IPS-18a (cell line): ENCODE results near the gene RAPGEF3.

Source experiments
- H3K27ac ChIP-seq: one replicate; pipeline ENCODE4 v1.5.1; 2013; ENCODE audit warnings: low read length
- H3K27me3 ChIP-seq: one replicate; pipeline ENCODE4 v1.6.1; 2013; ENCODE audit warnings: mild to moderate bottlenecking, low read length; ENCODE audit not compliant: control insufficient read depth, insufficient read depth
- H3K36me3 ChIP-seq: one replicate; pipeline ENCODE4 v1.6.1; 2013; ENCODE audit warnings: low read depth, low read length; ENCODE audit not compliant: control insufficient read depth
- H3K4me1 ChIP-seq: one replicate; pipeline ENCODE4 v1.6.1; 2013; ENCODE audit warnings: low read depth, low read length; ENCODE audit not compliant: control insufficient read depth
- H3K4me3 ChIP-seq: one replicate; pipeline ENCODE4 v1.5.1; 2013; ENCODE audit warnings: low read length
- H3K9ac ChIP-seq: one replicate; pipeline ENCODE4 v1.6.1; 2013; ENCODE audit warnings: mild to moderate bottlenecking, low read length, moderate library complexity
- H3K9me3 ChIP-seq: one replicate; pipeline ENCODE4 v1.6.1; 2013; ENCODE audit warnings: low read depth, low read length; ENCODE audit not compliant: control insufficient read depth

RAPGEF3 gene

DNA sequence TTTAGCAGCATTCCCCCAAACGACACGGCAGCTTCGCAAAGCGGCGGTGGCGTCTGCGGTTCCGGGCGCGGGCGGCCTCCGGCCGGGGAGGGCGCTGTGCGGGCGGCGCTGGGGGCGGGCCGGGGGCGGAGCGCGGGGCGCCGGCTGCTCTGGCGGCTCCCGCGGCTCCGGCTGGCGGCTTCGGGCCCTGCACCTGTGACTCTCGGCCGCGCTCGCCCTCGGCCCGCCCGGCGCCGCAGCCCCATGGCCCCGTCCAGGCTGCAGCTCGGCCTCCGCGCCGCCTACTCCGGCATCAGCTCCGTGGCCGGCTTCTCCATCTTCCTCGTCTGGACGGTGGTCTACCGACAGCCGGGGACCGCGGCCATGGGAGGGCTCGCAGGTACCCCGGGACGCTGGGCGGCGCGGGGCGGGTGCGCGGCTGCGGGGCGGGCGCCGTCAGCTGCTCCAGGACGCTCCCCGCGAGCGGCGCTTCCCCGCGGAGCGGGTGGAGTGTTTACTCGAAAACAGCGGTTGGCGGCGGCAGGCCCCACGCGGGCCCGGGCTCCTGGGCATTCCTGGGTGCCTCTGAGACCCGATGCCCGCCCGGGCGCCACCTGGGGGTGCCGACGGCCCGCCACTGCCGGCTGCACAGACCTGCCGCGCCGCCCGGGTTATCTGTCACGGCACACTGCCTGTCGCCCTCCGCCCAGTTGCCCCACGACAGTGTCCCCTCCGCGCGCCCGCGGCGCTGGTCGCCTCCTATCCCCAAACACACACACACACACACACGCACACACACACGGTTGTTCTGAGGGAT is 14.6 kb upstream of the RAPGEF3 start, which contains the start of gene SLC48A1:
TSS of gene SLC48A1 (plus strand) at position 177 of the 796 bp plus-strand sequence. CDS start at position 244, 67 bp downstream.
- Histone ChIP-seq H3K27ac (no peak within 1 kb of the TSS), H3K27me3 (peaks cover 16% of the 10 kb centered on the region), H3K9ac (no peak within 1 kb of the TSS), H3K4me3 (peak within 1 kb of the TSS; percentile 55), H3K9me3 (no peaks in the 10 kb centered on the region), H3K4me1 (peaks cover 13% of the 10 kb centered on the region), H3K36me3 (no peaks in the 10 kb centered on the region)

DNA sequence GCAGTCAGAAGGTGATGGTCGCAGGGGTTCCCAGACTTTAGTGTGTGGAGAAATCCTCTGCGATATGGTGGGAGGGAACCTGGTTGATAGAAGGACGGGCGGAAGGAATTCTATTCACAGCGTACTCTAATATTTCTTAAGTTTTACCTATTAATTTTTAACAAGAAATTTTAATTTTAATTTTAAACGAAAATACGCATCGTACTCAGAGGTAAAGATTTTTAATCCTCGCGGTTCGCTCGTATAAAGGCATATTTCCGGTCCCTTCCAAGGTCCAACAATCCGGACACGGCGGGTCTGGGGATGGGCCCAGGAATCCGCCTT is 14.0 kb upstream of the RAPGEF3 start:
- Histone ChIP-seq H3K4me3 (peak overlapping the region; percentile 14), H3K9me3 (no peaks in the 10 kb centered on the region), H3K9ac (no peak overlapping the region), H3K36me3 (no peaks in the 10 kb centered on the region), H3K27me3 (peaks cover 16% of the 10 kb centered on the region), H3K27ac (no peak overlapping the region), H3K4me1 (peaks cover 8% of the 10 kb centered on the region)

DNA sequence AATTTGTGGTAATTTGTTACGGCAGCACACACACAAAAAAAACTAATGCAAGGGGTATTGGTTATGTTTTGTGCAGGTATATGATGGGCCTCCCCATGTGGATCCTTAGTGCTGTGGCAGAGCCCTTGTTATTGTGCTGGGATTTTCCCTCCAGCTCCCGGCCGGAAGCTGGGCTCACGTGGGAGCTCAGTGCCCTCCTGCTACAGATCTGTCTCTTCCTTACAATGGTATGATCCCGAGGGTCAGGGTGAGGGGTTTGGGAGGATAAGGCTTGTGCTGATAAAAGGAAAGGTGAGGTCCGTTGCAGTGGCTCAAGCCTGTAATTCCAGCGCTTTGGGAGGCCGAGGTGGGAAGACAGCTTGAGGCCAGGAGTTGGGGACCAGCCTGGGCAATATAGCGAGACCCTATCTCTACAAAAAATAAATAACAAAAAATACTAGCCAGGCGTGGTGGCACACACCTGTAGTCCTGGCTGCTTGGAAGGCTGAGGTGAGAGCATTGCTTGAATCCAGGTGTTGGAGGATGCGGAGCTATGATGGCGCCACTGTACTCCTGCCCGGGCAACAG is 13.5 kb upstream of the RAPGEF3 start:
- Histone ChIP-seq H3K4me3 (peak overlapping the region; percentile 14), H3K27ac (no peak overlapping the region), H3K9ac (no peak overlapping the region), H3K4me1 (peaks cover 7% of the 10 kb centered on the region), H3K36me3 (no peaks in the 10 kb centered on the region), H3K27me3 (peaks cover 16% of the 10 kb centered on the region), H3K9me3 (no peaks in the 10 kb centered on the region)

DNA sequence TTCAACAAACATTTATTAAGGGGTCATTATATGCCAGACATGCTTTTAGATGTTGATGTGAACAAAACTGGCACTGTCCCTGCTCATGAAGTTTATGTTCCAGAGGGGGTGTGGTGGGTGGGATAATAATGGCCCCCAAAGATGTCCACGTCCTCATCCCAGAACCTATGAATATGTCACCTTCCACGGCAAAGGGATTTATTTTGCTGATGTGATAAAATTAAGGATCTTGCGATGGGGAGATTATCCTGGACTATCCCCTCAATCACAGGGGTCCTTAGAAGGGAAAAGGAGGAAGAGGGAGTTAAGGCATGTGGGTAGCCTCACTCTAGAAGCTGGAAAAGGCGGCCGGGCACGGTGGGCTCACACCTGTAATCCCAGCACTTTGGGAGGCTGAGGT is 12.6 kb upstream of the RAPGEF3 start:
- H3K4me1 ChIP-seq: peaks cover 7% of the 10 kb centered on the region
- no peak overlapping the region for H3K27ac ChIP-seq
- H3K36me3 ChIP-seq: no peaks in the 10 kb centered on the region
- no peak overlapping the region for H3K9ac ChIP-seq
- no peaks in the 10 kb centered on the region for H3K9me3 ChIP-seq
- no peak overlapping the region for H3K4me3 ChIP-seq
- H3K27me3 ChIP-seq: peaks cover 16% of the 10 kb centered on the region

DNA sequence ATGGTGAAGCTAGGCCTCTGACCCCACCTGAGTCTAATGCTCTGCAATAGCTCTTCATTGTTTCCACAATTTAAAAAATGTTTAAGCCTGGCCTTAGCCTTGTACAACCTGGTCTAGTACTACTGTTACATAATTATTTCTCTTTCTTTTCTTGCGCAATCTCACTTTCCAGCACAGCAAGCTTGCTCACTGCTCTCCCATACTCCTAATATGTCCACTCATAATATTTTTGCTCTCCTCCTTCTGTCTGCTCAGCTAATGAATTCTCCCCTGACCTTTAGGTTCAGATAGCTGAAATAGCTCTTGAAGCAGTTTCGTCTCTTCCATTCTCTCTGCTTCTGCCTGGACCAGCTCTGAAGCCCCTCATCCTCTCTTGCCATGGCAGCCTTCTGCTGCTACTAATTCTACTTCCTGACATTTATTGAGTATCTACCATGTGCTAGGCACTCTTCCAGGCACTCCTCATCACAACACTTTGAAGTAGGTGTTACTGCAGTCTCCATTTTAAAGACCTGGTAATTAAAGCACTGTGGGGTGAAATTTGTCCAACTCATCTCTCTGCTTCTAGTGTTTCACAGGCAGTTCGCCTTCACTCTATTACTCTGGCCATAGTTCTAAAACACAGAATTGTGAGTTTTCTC is 11.5 kb upstream of the RAPGEF3 start:
- no peaks in the 10 kb centered on the region for H3K36me3 ChIP-seq
- H3K9me3 ChIP-seq: no peaks in the 10 kb centered on the region
- no peak overlapping the region for H3K4me3 ChIP-seq
- peaks cover 16% of the 10 kb centered on the region for H3K27me3 ChIP-seq
- peaks cover 7% of the 10 kb centered on the region for H3K4me1 ChIP-seq
- no peak overlapping the region for H3K9ac ChIP-seq
- no peak overlapping the region for H3K27ac ChIP-seq

DNA sequence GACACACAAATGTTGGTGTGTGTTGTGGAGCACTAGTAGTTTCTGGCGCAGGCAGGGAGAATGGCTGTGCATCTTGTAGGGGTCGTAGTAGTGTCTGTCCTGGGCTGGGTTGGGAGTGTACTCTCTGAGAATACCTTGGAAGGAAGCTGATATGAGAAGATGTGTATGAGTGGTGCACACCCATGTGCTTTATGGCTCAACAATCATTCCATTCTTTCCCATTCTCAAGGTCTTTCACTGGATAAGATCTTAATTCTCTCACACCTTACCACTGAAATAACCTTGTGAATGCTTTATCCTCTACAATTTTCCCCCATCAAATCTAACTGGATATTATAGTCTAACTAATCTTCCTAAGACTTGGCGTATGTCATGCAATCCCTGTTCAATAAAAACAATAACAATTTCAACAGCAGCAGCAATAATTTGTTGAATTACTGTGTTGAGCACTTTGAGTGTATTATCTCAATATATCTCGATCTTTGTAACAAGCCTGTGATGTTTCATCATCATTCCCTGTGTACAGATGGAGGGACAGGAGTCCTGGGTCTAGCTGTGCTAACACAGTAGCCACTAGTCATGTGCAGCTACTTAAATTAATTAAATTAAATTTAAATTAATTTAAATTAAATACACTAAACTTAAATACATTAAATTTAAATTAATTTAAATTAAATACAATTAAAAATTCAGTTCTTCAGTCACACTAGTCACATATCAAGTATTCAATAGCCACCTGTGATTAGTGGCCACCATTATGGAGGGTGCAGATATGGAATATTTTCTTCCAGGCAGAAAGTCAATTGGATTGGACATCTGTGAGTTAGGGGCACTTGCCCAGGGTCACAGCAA is 10.8 kb upstream of the RAPGEF3 start:
- no peaks in the 10 kb centered on the region for H3K9me3 ChIP-seq
- H3K36me3 ChIP-seq: no peaks in the 10 kb centered on the region
- H3K4me1 ChIP-seq: peaks cover 7% of the 10 kb centered on the region
- H3K27ac ChIP-seq: no peak overlapping the region
- no peak overlapping the region for H3K4me3 ChIP-seq
- peaks cover 14% of the 10 kb centered on the region for H3K27me3 ChIP-seq
- no peak overlapping the region for H3K9ac ChIP-seq

DNA sequence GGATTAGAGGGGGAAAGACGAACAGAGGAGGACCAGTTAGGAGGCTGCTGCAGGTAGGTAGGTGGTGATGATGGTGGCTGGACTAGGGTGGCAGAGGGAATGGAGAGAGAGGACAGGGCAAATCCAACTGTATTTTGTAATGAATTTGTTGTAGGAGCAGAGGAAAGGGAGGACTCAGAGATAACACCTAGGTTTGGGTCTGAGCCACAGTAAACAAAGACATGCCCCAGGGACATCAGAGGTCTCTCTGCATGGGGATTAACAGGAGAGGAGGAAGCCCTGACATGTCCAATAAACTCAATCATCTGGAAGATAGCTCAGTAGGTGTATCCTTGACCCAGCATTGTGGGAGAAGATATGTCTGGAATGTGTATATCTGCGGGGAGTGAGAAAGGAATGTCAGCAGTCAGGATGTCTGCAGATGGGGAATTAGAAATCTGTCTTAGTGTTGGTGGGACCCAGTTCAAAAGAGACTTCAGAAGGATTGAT is 9.7 kb upstream of the RAPGEF3 start:
- no peaks in the 10 kb centered on the region for H3K9me3 ChIP-seq
- peaks cover 5% of the 10 kb centered on the region for H3K27me3 ChIP-seq
- no peak overlapping the region for H3K4me3 ChIP-seq
- no peaks in the 10 kb centered on the region for H3K36me3 ChIP-seq
- H3K27ac ChIP-seq: no peak overlapping the region
- no peak overlapping the region for H3K9ac ChIP-seq
- peaks cover 7% of the 10 kb centered on the region for H3K4me1 ChIP-seq

DNA sequence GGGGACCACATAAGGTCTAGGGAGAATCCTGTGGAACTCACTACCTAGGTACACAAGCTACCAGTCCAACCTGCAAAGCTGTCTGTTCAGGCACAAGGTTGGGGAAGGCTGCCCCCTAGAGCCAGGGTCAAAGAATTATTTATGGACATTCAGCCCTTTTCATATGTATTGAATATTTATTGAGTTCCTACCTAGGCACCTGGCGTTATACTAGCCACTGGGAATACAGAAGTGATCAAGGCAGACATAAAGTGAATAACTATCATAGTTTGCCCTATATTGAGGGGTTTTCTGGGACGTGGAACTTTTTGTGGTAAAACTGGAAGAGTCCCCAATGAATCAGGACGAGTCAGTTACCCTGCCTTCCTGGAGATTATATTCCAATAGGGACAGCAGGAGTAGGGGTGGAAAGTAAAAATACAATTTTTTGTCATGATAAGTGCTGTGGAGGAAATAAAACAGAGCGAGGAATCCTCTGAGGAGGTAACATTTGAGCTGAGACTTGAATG is 8.6 kb upstream of the RAPGEF3 start:
- Histone ChIP-seq H3K9ac (no peak overlapping the region), H3K27ac (no peak overlapping the region), H3K27me3 (peaks cover 2% of the 10 kb centered on the region), H3K4me3 (no peak overlapping the region), H3K36me3 (no peaks in the 10 kb centered on the region), H3K9me3 (no peaks in the 10 kb centered on the region), H3K4me1 (peaks cover 7% of the 10 kb centered on the region)

DNA sequence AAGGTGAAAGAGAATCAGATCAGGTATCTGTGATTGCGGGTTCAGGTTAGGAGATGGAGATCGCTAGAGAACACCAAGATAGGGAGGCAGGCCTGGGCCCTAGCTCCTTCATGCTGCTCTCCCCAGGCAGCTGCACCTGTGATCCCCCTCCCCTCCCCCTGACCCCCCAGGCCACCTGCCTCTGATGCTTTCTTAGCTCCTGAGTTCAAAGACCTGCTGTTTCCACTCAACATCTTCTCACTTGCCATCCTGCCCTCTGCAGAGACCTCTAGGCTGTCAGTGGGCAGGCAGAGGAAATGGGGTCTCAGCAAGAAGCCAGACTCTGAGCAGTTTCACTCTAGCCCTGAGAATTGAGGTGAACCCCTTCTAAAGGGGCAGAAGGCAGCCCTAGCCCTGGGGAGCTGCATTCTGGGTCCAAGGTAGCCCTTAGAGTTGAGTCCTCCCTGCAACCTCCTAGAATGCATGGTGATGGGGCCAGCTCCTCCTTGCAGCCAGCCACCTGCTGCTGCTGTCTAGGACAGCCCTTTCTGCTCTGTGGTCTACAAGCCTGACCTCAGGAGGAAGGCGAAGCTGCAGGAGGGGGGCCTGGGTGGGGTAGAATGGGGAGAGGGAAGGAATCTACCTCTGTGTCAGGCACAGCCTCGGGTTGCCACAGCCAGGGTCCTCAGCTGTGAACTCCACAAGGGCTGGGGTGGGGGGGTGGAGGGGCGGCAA is 8.0 kb upstream of the RAPGEF3 start:
- Histone ChIP-seq H3K27me3 (no peaks in the 10 kb centered on the region), H3K27ac (no peak overlapping the region), H3K4me1 (peaks cover 7% of the 10 kb centered on the region), H3K9me3 (no peaks in the 10 kb centered on the region), H3K4me3 (no peak overlapping the region), H3K36me3 (no peaks in the 10 kb centered on the region), H3K9ac (no peak overlapping the region)

DNA sequence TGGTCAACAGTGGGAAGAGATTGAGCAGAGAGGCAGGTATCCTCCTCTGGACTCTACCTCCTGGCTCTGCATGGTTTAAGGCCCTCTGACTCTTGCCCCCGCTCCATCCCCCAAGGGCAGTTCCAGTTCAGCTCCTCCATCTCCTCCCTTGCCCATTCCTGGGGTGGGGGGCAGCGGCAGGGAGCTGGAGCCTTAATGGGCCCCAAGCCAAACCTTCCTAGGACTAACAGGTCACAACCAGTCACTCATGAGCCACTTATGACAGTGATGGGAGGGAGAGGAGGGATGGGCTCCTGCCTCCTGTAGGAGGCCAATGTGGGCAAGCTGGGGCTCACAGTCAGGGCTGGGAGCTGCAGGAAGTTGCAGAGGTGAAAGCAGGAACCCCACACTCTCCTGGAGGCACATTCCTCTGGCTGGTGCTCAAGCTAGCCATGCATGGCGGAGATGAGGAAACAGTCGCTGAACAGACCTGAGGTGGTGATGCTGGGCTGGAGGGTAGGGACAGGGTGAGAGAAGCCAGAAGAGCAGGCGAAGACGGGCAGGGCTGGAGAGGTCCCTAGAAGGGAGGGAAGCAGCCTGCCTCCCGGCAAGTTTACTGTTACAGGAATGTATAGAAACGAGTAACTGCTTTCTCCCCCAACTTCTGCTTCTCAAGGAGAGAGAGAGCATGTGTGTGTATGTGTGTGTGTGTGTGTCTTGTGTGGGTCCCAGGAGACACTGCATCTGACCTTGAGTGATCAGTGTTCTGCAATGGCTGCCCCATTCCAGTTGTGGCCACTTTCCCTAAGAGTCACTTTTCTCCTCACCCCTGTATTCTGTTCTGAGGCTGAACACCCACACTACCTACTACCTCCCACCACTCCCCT is 5.0 kb upstream of the RAPGEF3 start:
- no peak overlapping the region for H3K4me3 ChIP-seq
- H3K27ac ChIP-seq: no peak overlapping the region
- H3K4me1 ChIP-seq: peaks cover 13% of the 10 kb centered on the region
- H3K27me3 ChIP-seq: no peaks in the 10 kb centered on the region
- H3K9ac ChIP-seq: no peak overlapping the region
- no peaks in the 10 kb centered on the region for H3K9me3 ChIP-seq
- H3K36me3 ChIP-seq: no peaks in the 10 kb centered on the region
